ENCODE results near the gene IMMP2L. TPM values are rescaled to one million over a fixed set of nuclear protein-coding genes. Genes with fewer than 3 reads are reported as not detected.

Gene IMMP2L
- total RNA-seq, 1 donor from 2014 or later, result 31.9 TPM

DNA sequence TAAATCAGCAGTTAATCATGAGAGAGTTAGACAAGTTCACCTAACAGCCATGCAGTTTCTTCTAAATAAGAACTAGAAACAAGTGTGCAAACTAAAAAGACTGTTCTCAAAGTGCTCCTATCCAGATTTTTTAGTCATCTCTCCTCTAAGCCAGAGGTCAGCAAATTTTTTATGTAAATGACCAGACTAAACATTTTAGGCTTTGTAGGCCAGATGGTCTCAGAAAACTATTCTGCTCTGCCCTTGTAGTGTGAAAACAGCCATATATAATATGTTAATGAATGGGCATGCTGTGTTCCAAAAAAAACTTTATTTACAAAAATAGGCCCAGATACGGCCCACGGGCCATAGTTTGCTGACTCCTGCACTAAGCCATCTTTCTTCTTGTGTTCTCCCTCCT lies 734.4 kb downstream of the IMMP2L start:
- Mint-ChIP-seq H3K36me3 (ENCODE audit: low read depth) (no peaks in the 10 kb centered on the region), H3K9me3 (peaks cover 3% of the 10 kb centered on the region), H3K27ac (no peak overlapping the region), H3K4me1 (no peaks in the 10 kb centered on the region), H3K4me3 (no peak overlapping the region), H3K27me3 (no peaks in the 10 kb centered on the region)
- ChIA-PET POLR2A (no interaction called here), CTCF (no interaction called here)
- no peak for TF ChIP-seq CTCF (IDR thresholded peaks at IDR 0.05)
- no peak for ATAC-seq (ENCODE audit: low read depth)
- intact Hi-C loops (cut with micrococcal nuclease), result no loop called here
- DNase-seq, result no peak

DNA sequence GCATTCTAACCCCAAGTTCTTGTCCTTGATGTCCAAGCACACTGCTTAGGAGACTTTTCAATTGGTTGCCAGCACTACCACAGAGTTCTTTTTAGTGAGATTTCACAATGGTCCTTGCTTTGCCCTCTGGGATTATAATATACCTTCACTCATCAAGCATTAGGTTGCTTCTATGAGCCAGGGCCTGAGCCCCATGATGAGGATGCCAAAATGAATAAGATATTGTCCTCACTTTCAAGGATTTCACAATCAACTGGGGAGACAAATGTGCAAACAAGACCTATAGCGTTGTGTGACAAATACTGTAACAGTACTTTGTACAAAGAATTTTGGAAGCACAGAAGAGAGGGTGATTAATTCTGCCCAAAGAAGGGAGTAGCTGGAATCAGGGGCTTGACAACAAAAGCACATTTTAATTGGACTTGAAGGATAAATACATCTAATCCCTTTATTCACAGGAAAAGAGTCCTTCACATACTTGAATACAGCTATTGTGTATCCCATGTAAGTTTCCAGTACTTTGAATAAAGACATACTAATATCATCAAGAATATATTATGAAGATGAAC lies 734.9 kb downstream of the IMMP2L start:
- no peak overlapping the region for H3K27ac Mint-ChIP-seq
- no peak for TF ChIP-seq CTCF (IDR thresholded peaks at IDR 0.05)
- CTCF ChIA-PET, result no interaction called here
- H3K27me3 Mint-ChIP-seq, result no peaks in the 10 kb centered on the region
- peaks cover 3% of the 10 kb centered on the region for H3K9me3 Mint-ChIP-seq
- intact Hi-C loops (cut with micrococcal nuclease), result no loop called here
- no peak for ATAC-seq (ENCODE audit: low read depth)
- H3K4me1 Mint-ChIP-seq, result no peaks in the 10 kb centered on the region
- H3K4me3 Mint-ChIP-seq, result no peak overlapping the region
- DNase-seq, result no peak
- POLR2A ChIA-PET, result no interaction called here
- H3K36me3 Mint-ChIP-seq (ENCODE audit: low read depth), result no peaks in the 10 kb centered on the region

GRCh38 chr7:110813986-110814385 lies 748.3 kb downstream of the IMMP2L start:
- no peaks in the 10 kb centered on the region for H3K4me1 Mint-ChIP-seq
- TF ChIP-seq CTCF (IDR thresholded peaks at IDR 0.05), result no peak
- no peak for DNase-seq
- CTCF ChIA-PET, result no interaction called here
- no peaks in the 10 kb centered on the region for H3K27me3 Mint-ChIP-seq
- intact Hi-C loops (cut with micrococcal nuclease), result no loop called here
- H3K36me3 Mint-ChIP-seq (ENCODE audit: low read depth), result no peaks in the 10 kb centered on the region
- H3K4me3 Mint-ChIP-seq, result no peak overlapping the region
- ATAC-seq (ENCODE audit: low read depth), result no peak
- H3K9me3 Mint-ChIP-seq, result no peaks in the 10 kb centered on the region
- no peak overlapping the region for H3K27ac Mint-ChIP-seq
- POLR2A ChIA-PET, result no interaction called here

DNA sequence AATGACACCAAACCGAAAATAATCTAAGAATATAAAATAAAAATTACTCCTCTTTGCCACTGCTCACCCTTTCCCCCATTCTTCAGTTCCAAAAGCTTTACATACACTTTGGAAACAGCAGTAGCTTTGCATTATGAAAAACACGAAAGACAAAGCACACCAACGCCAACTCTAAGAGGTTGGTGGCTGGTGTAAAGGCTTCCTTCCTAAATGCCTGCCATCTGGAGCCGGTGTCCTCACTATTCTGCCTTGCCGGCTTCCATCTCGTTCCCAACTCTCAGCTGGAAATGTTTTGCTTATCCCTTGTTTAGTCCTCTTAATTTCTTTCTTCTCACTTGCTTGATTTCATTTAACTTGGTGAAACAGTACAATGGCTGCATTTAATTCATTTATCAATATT lies 752.5 kb downstream of the IMMP2L start:
- H3K4me3 Mint-ChIP-seq, result no peak overlapping the region
- ChIA-PET POLR2A (no interaction called here), CTCF (no interaction called here)
- intact Hi-C loops (cut with micrococcal nuclease), result no loop called here
- no peaks in the 10 kb centered on the region for H3K9me3 Mint-ChIP-seq
- H3K27me3 Mint-ChIP-seq, result no peaks in the 10 kb centered on the region
- H3K4me1 Mint-ChIP-seq, result no peaks in the 10 kb centered on the region
- no peak for ATAC-seq (ENCODE audit: low read depth)
- H3K27ac Mint-ChIP-seq, result no peak overlapping the region
- no peaks in the 10 kb centered on the region for H3K36me3 Mint-ChIP-seq (ENCODE audit: low read depth)
- DNase-seq, result no peak
- TF ChIP-seq CTCF (IDR thresholded peaks at IDR 0.05), result no peak

DNA sequence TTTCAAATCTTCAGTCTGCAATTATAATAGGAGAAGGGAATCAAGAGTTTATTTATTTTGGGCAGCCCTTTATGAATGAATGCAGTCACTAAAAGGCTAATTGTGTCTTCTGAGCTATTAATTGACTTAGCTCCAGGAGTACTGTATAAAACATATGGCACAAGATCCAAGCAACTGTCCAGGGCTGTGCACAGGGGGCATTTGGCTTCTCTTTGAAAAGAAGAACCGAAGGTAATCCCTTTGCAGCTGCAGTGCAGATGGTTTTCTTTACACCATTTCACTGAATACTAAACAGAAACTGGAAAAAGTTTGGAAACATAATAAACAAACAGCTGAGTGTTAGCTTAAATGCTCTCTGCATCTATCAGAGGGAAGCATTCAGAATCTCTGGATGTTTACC lies 753.9 kb downstream of the IMMP2L start:
- Mint-ChIP-seq H3K4me1 (no peaks in the 10 kb centered on the region), H3K9me3 (no peaks in the 10 kb centered on the region), H3K36me3 (ENCODE audit: low read depth) (no peaks in the 10 kb centered on the region), H3K27ac (no peak overlapping the region), H3K27me3 (no peaks in the 10 kb centered on the region), H3K4me3 (no peak overlapping the region)
- intact Hi-C loops (cut with micrococcal nuclease), result no loop called here
- CTCF ChIA-PET, result no interaction called here
- TF ChIP-seq CTCF (IDR thresholded peaks at IDR 0.05), result no peak
- DNase-seq, result no peak
- ATAC-seq (ENCODE audit: low read depth), result no peak
- POLR2A ChIA-PET, result no interaction called here
